SK-N-SH treated with all-trans-retinoic acid at 6 μM for 48 hours (cell line): ENCODE measurements around the gene EHD2.

ENCODE experiments used
- ATAC-seq: fragments of 200-7000 bp; cut with Tn5 transposase; 3 replicates; pipeline ENCODE4 v1.9.1; 2020; ENCODE audit warnings: mild to moderate bottlenecking, moderate library complexity
- ARNTL ChIP-seq: fragments of 450-650 bp; formaldehyde crosslinking; IDR thresholded peaks from 2 replicates; pipeline ENCODE4 v1.5.0; 2020; ENCODE audit warnings: low read depth, mild to moderate bottlenecking, moderate library complexity, borderline replicate concordance
- BACH2 ChIP-seq: fragments of 250-450 bp; sonication (Bioruptor Pico); IDR thresholded peaks from 2 replicates; pipeline ENCODE4 v1.9.0; 2021; ENCODE audit warnings: mild to moderate bottlenecking, borderline replicate concordance
- CSDC2 ChIP-seq: fragments of 250-450 bp; sonication (Bioruptor Pico); IDR thresholded peaks from 2 replicates; pipeline ENCODE4 v1.5.0; 2020; ENCODE audit warnings: mild to moderate bottlenecking, moderate library complexity
- ESRRG ChIP-seq: fragments of 250-450 bp; sonication (Bioruptor Pico); IDR thresholded peaks from 2 replicates; pipeline ENCODE4 v1.6.1; 2021; ENCODE audit warnings: mild to moderate bottlenecking
- GLIS3 ChIP-seq: fragments of 250-450 bp; sonication (Bioruptor Pico); IDR thresholded peaks from 2 replicates; pipeline ENCODE4 v1.5.0; 2020; ENCODE audit warnings: mild to moderate bottlenecking, moderate library complexity
- ISL1 ChIP-seq: fragments of 250-450 bp; sonication (Bioruptor Pico); IDR thresholded peaks from 2 replicates; pipeline ENCODE4 v2.1.2; 2022; ENCODE audit warnings: mild to moderate bottlenecking, moderate library complexity
- OSR1 ChIP-seq: fragments of 250-450 bp; sonication (Bioruptor Pico); IDR thresholded peaks from 2 replicates; pipeline ENCODE4 v1.8.0; 2022; ENCODE audit warnings: moderate library complexity, mild to moderate bottlenecking, inconsistent platforms
- PPARA ChIP-seq: fragments of 250-450 bp; sonication (Bioruptor Pico); IDR thresholded peaks from 2 replicates; pipeline ENCODE4 v1.5.0; 2020; ENCODE audit warnings: mild to moderate bottlenecking, borderline replicate concordance
- RARB ChIP-seq: fragments of 250-450 bp; sonication (Bioruptor Pico); IDR thresholded peaks from 2 replicates; pipeline ENCODE4 v1.8.0; 2021; ENCODE audit warnings: mild to moderate bottlenecking, moderate library complexity
- SNAI2 ChIP-seq: fragments of 250-450 bp; sonication (Bioruptor Pico); IDR thresholded peaks from 2 replicates; pipeline ENCODE4 v1.5.0; 2020; ENCODE audit warnings: mild to moderate bottlenecking, moderate library complexity
- TCF4 ChIP-seq: fragments of 250-450 bp; sonication (Bioruptor Pico); IDR thresholded peaks from 2 replicates; pipeline ENCODE4 v1.8.0; 2021; ENCODE audit warnings: mild to moderate bottlenecking, moderate library complexity, borderline replicate concordance
- TOX ChIP-seq: fragments of 250-450 bp; sonication (Bioruptor Pico); IDR thresholded peaks from 2 replicates; pipeline ENCODE4 v1.8.0; 2021; ENCODE audit warnings: mild to moderate bottlenecking, moderate library complexity, borderline replicate concordance
- ZC3H10 ChIP-seq: fragments of 250-450 bp; sonication (Bioruptor Pico); IDR thresholded peaks from 2 replicates; pipeline ENCODE4 v1.5.1; 2021; ENCODE audit warnings: mild to moderate bottlenecking, moderate library complexity
- ZFP3 ChIP-seq: fragments of 250-450 bp; sonication (Bioruptor Pico); IDR thresholded peaks from 2 replicates; pipeline ENCODE4 v1.5.0; 2020; ENCODE audit warnings: mild to moderate bottlenecking, moderate library complexity
- ZFP30 ChIP-seq: fragments of 450-650 bp; formaldehyde crosslinking; IDR thresholded peaks from 2 replicates; pipeline ENCODE4 v1.5.0; 2022; ENCODE audit warnings: mild to moderate bottlenecking, moderate library complexity
- ZNF565 ChIP-seq: fragments of 450-650 bp; formaldehyde crosslinking; conservative IDR thresholded peaks from 2 replicates; pipeline ENCODE4 v1.5.0; 2020; ENCODE audit warnings: low read depth, mild to moderate bottlenecking, moderate library complexity
- ZNF70 ChIP-seq: fragments of 450-650 bp; formaldehyde crosslinking; IDR thresholded peaks from 2 replicates; pipeline ENCODE4 v1.5.0; 2020; ENCODE audit warnings: mild to moderate bottlenecking, moderate library complexity
- ZNF8 ChIP-seq: fragments of 450-650 bp; formaldehyde crosslinking; IDR thresholded peaks from 2 replicates; pipeline ENCODE4 v1.5.0; 2020; ENCODE audit warnings: mild to moderate bottlenecking, moderate library complexity
- TF ChIP-seq, protein P1 (sequence below): fragments of 250-450 bp; sonication (Bioruptor Pico); IDR thresholded peaks from 2 replicates; pipeline ENCODE4 v1.5.1; 2020; ENCODE audit warnings: low read depth, mild to moderate bottlenecking, moderate library complexity
- TF ChIP-seq, protein P2 (sequence below): fragments of 250-450 bp; sonication (Bioruptor Pico); IDR thresholded peaks from 2 replicates; pipeline ENCODE4 v1.5.1; 2021; ENCODE audit warnings: mild to moderate bottlenecking, moderate library complexity
- TF ChIP-seq, protein P3 (sequence below): fragments of 250-450 bp; sonication (Bioruptor Pico); IDR thresholded peaks from 2 replicates; pipeline ENCODE4 v1.8.0; 2020; ENCODE audit warnings: mild to moderate bottlenecking, moderate library complexity, borderline replicate concordance
- TF ChIP-seq, protein P4 (sequence below): fragments of 250-450 bp; sonication (Bioruptor Pico); IDR thresholded peaks from 2 replicates; pipeline ENCODE4 v1.8.0; 2021; ENCODE audit warnings: low read depth, mild to moderate bottlenecking, moderate library complexity, borderline replicate concordance

The EHD2 gene

DNA sequence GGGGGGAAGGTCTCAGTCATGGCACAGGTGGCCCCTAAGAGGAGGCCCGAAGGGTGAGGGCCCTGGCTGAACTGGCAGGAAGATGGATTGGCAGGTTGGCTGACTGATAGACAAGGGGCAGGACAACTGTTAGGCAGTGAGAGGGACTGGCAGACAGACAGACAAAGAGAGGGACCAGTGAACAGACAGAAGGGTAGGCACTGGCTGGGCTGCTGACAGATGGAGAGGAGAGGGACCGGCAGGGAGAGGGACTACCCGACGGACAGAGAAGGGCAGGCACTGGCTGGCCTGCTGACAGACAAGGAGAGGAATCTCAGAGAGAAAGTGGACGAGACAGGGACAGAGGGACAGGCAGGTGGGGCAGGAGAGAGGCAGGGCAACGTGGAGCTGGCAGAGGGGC, 31.8 kb upstream of the EHD2 start:
- ATAC-seq = no peak
- TF ChIP-seq, protein P1, sequence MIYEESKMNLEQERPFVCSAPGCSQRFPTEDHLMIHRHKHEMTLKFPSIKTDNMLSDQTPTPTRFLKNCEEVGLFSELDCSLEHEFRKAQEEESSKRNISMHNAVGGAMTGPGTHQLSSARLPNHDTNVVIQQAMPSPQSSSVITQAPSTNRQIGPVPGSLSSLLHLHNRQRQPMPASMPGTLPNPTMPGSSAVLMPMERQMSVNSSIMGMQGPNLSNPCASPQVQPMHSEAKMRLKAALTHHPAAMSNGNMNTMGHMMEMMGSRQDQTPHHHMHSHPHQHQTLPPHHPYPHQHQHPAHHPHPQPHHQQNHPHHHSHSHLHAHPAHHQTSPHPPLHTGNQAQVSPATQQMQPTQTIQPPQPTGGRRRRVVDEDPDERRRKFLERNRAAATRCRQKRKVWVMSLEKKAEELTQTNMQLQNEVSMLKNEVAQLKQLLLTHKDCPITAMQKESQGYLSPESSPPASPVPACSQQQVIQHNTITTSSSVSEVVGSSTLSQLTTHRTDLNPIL (CRISPR knock-in tag) = no peak
- no peak for TF ChIP-seq ARNTL (CRISPR knock-in tag)
- TF ChIP-seq, protein P2, sequence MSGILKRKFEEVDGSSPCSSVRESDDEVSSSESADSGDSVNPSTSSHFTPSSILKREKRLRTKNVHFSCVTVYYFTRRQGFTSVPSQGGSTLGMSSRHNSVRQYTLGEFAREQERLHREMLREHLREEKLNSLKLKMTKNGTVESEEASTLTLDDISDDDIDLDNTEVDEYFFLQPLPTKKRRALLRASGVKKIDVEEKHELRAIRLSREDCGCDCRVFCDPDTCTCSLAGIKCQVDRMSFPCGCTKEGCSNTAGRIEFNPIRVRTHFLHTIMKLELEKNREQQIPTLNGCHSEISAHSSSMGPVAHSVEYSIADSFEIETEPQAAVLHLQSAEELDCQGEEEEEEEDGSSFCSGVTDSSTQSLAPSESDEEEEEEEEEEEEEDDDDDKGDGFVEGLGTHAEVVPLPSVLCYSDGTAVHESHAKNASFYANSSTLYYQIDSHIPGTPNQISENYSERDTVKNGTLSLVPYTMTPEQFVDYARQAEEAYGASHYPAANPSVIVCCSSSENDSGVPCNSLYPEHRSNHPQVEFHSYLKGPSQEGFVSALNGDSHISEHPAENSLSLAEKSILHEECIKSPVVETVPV (CRISPR knock-in tag) = no peak
- TF ChIP-seq RARB (CRISPR knock-in tag) = no peak
- TF ChIP-seq, protein P3, sequence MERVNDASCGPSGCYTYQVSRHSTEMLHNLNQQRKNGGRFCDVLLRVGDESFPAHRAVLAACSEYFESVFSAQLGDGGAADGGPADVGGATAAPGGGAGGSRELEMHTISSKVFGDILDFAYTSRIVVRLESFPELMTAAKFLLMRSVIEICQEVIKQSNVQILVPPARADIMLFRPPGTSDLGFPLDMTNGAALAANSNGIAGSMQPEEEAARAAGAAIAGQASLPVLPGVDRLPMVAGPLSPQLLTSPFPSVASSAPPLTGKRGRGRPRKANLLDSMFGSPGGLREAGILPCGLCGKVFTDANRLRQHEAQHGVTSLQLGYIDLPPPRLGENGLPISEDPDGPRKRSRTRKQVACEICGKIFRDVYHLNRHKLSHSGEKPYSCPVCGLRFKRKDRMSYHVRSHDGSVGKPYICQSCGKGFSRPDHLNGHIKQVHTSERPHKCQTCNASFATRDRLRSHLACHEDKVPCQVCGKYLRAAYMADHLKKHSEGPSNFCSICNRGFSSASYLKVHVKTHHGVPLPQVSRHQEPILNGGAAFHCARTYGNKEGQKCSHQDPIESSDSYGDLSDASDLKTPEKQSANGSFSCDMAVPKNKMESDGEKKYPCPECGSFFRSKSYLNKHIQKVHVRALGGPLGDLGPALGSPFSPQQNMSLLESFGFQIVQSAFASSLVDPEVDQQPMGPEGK (CRISPR knock-in tag) = no peak
- TF ChIP-seq ZNF565 = no peak
- no peak for TF ChIP-seq ZC3H10 (CRISPR knock-in tag)
- TF ChIP-seq CSDC2 (CRISPR knock-in tag) = no peak
- TF ChIP-seq SNAI2 (CRISPR knock-in tag) = no peak
- TF ChIP-seq TOX (CRISPR knock-in tag) = no peak
- no peak for TF ChIP-seq ZFP30 (CRISPR knock-in tag)
- no peak for TF ChIP-seq GLIS3 (CRISPR knock-in tag)
- TF ChIP-seq, all 23 proteins: peak for 0

DNA sequence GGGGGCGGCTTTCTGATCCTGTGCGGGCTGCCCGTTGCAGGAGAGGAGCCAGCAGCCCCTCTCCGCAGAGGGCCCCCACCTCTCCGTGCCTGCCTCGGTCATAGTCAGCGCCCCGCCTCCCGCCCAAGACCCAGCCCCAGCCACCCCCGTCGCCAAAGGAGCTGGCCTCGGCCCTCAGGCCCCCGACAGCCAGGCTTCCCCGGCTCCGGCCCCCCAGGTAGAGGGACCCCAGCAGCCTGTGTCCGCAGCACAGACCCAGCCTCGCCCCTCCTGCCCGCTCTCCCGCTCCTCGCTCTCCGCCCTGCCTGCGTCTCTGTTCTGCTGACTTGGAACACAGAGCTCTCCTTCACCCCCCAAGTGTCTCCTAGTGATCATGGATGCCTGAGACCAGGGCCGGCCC, 31.3 kb upstream of the EHD2 start:
- no peak for TF ChIP-seq OSR1
- TF ChIP-seq PPARA (CRISPR knock-in tag) = no peak
- no peak for TF ChIP-seq CSDC2 (CRISPR knock-in tag)
- TF ChIP-seq ZC3H10 (CRISPR knock-in tag) = no peak
- no peak for TF ChIP-seq GLIS3 (CRISPR knock-in tag)
- TF ChIP-seq ZNF70 = no peak
- TF ChIP-seq SNAI2 (CRISPR knock-in tag) = no peak
- no peak for TF ChIP-seq ARNTL (CRISPR knock-in tag)
- TF ChIP-seq ZFP3 (CRISPR knock-in tag) = no peak
- TF ChIP-seq ZNF8 (CRISPR knock-in tag) = no peak
- TF ChIP-seq, protein P1 (CRISPR knock-in tag) = no peak
- TF ChIP-seq TOX (CRISPR knock-in tag) = no peak
- no peak for ATAC-seq

DNA sequence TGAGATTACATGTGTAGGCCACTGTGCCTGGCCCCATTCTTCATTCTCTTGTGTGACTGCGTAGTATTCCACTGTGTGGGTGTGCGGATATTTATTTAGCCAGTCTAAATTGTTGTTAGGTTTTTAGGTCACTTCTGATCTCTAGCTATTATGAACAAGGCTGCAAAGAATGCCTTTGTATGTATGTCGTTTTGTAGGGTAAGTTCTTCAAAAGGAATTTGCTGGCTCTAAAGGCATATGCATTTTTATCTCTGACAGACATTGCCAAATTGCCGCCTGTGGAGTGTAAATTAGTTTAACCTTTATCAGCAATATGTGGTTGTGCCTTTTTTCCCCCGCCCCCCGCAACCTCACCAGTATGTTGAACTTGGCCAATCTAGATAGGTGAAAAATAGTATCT, 30.3 kb upstream of the EHD2 start:
- ATAC-seq = no peak
- no peak for TF ChIP-seq PPARA (CRISPR knock-in tag)
- TF ChIP-seq ZFP30 (CRISPR knock-in tag) = no peak
- TF ChIP-seq TCF4 (CRISPR knock-in tag) = no peak
- TF ChIP-seq OSR1 = no peak
- TF ChIP-seq TOX (CRISPR knock-in tag) = no peak
- TF ChIP-seq, protein P3 (CRISPR knock-in tag) = no peak
- TF ChIP-seq, protein P1 (CRISPR knock-in tag) = no peak
- no peak for TF ChIP-seq ZFP3 (CRISPR knock-in tag)
- no peak for TF ChIP-seq RARB (CRISPR knock-in tag)
- TF ChIP-seq ESRRG (CRISPR knock-in tag) = no peak
- TF ChIP-seq ZNF565 = no peak
- TF ChIP-seq ISL1 = no peak
- no peak for TF ChIP-seq ZC3H10 (CRISPR knock-in tag)
- no peak for TF ChIP-seq ZNF70
- no peak for TF ChIP-seq SNAI2 (CRISPR knock-in tag)
- TF ChIP-seq CSDC2 (CRISPR knock-in tag) = no peak
- TF ChIP-seq, protein P4, sequence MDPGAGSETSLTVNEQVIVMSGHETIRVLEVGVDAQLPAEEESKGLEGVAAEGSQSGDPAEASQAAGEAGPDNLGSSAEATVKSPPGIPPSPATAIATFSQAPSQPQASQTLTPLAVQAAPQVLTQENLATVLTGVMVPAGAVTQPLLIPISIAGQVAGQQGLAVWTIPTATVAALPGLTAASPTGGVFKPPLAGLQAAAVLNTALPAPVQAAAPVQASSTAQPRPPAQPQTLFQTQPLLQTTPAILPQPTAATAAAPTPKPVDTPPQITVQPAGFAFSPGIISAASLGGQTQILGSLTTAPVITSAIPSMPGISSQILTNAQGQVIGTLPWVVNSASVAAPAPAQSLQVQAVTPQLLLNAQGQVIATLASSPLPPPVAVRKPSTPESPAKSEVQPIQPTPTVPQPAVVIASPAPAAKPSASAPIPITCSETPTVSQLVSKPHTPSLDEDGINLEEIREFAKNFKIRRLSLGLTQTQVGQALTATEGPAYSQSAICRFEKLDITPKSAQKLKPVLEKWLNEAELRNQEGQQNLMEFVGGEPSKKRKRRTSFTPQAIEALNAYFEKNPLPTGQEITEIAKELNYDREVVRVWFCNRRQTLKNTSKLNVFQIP = no peak
- TF ChIP-seq BACH2 = no peak
